BE2C (cell line): ENCODE data around the gene PTPN6.

ENCODE experiments used
- DNase-seq: peaks from one replicate; pipeline ENCODE4 v3.0.0-alpha.2; 2020
- H3K27me3 ChIP-seq: fragments of 250-450 bp; sonication (Bioruptor Pico); 2 replicates; pipeline ENCODE4 v1.5.1; 2020; ENCODE audit warnings: mild to moderate bottlenecking
- H3K36me3 ChIP-seq: fragments of 250-450 bp; sonication (Bioruptor Pico); 2 replicates; pipeline ENCODE4 v1.5.1; 2020; ENCODE audit warnings: mild to moderate bottlenecking
- H3K4me1 ChIP-seq: fragments of 250-450 bp; sonication (Bioruptor Pico); 2 replicates; pipeline ENCODE4 v1.5.1; 2020
- H3K4me3 ChIP-seq: 2 replicates; pipeline ENCODE4 v1.5.1; 2011; ENCODE audit warnings: low read depth, low read length
- H3K9me3 ChIP-seq: fragments of 250-450 bp; sonication (Bioruptor Pico); 2 replicates; pipeline ENCODE4 v1.5.1; 2020
- TF ChIP-seq, protein P1 (sequence below): IDR thresholded peaks from 2 replicates; pipeline ENCODE4 v1.5.1; 2012; ENCODE audit warnings: mild to moderate bottlenecking, low read depth, low read length

Gene PTPN6

DNA sequence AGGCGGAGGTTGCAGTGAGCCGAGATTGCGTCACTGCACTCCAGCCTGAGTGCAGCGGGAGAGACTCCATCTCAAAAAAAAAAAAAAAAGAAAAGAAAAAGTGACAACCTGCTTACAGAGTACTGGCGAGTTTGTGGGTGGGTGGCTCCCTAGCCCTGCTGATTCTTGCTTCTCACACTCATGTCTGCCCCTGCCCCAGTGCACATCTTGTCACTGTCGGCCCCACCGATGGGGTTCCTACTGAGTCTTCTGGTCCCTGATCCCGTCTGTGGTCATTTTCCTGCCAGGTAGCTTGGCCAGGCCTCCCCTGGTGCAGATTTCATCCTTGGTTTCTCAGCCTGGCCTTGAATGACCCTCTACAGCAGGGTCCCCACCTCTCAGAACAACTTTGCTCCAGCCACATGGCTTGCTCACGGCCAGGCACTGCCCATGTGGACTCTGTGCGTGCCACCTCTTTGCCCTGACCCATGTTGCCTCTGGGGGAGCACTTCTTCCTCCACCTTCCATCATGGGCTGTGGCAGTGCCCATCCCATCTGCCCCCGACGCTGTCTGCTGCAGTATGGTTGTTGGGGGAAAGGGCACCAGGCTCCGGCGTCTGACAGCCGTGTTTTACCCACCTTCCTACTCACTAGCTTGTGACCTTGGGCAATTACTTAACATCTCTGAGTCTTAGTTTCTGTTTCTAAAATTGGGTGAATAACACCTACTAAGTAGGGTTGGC is 2.1 kb upstream of the PTPN6 start:
- no peaks in the 10 kb centered on the region for H3K27me3 ChIP-seq
- peaks cover 5% of the 10 kb centered on the region for H3K4me1 ChIP-seq
- no peak overlapping the region for H3K4me3 ChIP-seq
- no peaks in the 10 kb centered on the region for H3K36me3 ChIP-seq
- DNase-seq, result no peak
- TF ChIP-seq, protein P1, sequence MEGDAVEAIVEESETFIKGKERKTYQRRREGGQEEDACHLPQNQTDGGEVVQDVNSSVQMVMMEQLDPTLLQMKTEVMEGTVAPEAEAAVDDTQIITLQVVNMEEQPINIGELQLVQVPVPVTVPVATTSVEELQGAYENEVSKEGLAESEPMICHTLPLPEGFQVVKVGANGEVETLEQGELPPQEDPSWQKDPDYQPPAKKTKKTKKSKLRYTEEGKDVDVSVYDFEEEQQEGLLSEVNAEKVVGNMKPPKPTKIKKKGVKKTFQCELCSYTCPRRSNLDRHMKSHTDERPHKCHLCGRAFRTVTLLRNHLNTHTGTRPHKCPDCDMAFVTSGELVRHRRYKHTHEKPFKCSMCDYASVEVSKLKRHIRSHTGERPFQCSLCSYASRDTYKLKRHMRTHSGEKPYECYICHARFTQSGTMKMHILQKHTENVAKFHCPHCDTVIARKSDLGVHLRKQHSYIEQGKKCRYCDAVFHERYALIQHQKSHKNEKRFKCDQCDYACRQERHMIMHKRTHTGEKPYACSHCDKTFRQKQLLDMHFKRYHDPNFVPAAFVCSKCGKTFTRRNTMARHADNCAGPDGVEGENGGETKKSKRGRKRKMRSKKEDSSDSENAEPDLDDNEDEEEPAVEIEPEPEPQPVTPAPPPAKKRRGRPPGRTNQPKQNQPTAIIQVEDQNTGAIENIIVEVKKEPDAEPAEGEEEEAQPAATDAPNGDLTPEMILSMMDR, result no peak
- H3K9me3 ChIP-seq, result no peaks in the 10 kb centered on the region

DNA sequence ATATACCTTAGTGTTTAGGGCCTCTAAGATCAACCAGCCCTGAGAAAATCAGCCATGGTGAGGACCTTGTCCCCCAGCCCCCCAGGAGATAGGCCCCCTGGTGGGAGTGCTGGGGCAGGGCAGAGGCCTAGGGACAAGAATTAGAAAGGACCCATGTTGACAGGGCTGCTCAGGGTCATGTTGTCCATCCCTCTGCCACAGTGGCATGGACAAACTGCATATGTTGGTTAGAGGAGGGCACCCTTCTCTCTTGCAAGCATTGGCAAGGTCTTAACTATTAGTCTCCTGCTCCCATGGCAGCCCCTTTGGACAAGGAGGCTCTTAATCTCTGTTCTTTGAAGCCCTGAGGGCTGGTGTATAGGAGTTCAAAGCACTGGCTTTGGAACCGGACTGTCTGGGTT is 755 bp upstream of the PTPN6 start:
- Histone ChIP-seq H3K4me1 (no peaks in the 10 kb centered on the region; the same call in 1 of the 2 replicates), H3K4me3 (no peak overlapping the region), H3K27me3 (no peaks in the 10 kb centered on the region), H3K36me3 (no peaks in the 10 kb centered on the region), H3K9me3 (no peaks in the 10 kb centered on the region)
- TF ChIP-seq, protein P1, result peak; percentile 55
- no peak for DNase-seq

DNA sequence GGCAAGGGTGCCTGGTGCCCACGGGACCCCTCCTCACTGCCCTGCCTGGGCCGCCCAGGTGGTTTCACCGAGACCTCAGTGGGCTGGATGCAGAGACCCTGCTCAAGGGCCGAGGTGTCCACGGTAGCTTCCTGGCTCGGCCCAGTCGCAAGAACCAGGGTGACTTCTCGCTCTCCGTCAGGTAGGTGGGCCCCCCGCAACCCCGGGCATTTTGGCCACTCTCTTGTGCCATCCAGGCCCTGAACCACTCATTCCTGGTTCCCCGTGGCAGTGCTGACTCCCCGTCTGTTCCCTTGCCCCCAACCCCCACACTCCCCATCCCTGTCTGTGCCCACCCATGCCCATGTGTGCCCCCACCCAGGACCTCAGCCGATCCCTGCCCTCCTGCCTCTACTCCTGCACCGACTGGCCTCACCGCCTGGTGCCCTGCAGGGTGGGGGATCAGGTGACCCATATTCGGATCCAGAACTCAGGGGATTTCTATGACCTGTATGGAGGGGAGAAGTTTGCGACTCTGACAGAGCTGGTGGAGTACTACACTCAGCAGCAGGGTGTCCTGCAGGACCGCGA is 480 bp downstream of the PTPN6 start:
- TF ChIP-seq, protein P1, result no peak
- H3K4me1 ChIP-seq, result no peaks in the 10 kb centered on the region
- H3K27me3 ChIP-seq, result no peaks in the 10 kb centered on the region
- DNase-seq, result no peak
- H3K4me3 ChIP-seq, result no peak overlapping the region
- H3K9me3 ChIP-seq, result no peaks in the 10 kb centered on the region
- H3K36me3 ChIP-seq, result no peaks in the 10 kb centered on the region

DNA sequence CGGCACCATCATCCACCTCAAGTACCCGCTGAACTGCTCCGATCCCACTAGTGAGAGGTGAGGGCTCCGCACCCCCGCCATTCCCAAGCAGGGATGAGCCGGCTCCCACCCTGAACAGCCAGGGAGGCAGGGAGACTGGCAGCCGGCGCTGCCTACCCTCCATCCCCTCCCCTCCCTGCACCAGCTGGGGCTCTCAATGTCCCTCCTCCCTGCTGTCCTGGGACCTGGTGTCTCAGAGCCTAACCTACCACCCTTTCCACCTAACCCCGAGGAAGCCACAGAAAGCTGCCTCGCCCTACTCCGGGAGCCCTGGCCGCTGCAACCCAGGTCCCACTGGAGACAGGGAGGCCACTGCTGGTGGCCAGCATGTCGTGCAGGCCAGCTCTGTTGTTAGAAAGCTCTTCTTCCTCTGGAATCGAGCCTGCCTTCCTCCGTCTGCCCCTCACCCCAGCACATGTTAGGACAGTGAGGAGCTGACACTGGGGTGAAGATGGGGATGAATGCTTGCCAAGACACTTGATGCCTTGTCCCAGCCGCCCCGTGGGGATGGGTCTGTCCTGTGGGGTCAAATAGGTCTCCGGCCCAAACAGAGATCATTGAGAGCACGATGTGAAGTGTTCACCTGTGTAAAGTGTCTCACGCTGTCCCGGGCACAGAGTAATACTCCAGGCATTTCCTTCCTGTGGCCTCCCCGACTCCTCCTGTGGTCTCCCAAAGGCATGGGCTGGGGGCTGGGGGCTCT is 1.1 kb downstream of the PTPN6 start:
- no peak for DNase-seq
- Histone ChIP-seq H3K9me3 (no peaks in the 10 kb centered on the region), H3K27me3 (no peaks in the 10 kb centered on the region), H3K4me1 (no peaks in the 10 kb centered on the region), H3K36me3 (no peaks in the 10 kb centered on the region), H3K4me3 (no peak overlapping the region)
- TF ChIP-seq, protein P1, result no peak

DNA sequence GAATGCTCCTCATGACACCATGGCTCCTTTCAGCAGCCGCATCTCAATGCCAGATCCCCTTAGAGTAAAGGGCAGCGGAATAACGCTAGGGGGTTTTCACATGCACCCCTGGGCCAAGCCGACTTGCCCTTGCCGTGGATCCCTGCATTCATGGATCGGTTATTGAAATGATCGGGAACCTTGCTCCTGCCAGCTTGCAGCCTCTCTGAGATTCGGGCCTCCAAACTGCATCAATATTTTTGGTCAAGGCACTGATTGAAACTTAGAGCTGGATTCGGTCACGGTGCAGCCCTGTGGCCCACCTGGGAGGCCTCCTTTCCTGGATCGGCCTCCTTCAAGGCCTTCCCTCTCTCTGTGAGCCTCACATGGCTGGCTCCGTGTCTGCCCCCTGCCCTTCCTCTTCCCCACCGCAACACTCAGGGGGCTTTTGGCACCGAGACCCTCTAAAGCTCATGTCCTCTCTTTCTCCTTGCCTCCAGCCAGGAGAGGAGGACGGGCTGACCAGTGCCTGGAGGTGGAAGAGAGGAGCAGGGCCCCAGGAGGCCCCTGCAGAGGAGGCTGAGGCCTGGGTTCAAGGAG is 1.8 kb downstream of the PTPN6 start:
- no peak for DNase-seq
- Histone ChIP-seq H3K4me1 (no peaks in the 10 kb centered on the region), H3K27me3 (no peaks in the 10 kb centered on the region), H3K4me3 (no peak overlapping the region), H3K36me3 (no peaks in the 10 kb centered on the region), H3K9me3 (no peaks in the 10 kb centered on the region)
- TF ChIP-seq, protein P1, result no peak
